Measurements from ENCODE around the gene RALY. TPM values are rescaled to one million over a fixed set of nuclear protein-coding genes. Genes with fewer than 3 reads are reported as not detected.

The RALY gene
- total and polyA plus RNA-seq, 2 of the 4 experiments (the other 2 are of a cell fraction), result 46.2 to 115 TPM

DNA sequence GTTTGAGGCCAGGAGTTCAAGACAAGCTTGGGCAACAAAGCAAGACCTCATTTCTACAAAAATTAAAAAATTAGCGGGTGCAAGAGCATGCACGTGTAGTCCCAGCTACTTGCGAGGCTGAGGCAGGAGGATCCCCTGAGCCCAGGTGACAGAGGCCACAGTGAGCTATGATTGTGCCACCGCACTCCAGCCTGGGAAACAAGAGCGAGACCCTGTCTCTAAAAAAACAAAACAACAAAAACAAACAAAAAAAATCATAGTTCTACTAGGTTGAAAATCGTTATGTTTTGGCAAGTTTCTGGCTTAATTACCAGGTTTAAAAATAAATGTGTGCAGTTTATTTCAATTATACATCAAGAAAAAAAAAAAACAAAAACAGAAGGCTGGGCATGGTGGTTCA lies 115.7 kb downstream of the RALY start:
- no peak overlapping the region for H2BK15ac ChIP-seq (ENCODE audit: low read depth, low read length)
- no peaks in the 10 kb centered on the region for H3K9me3 ChIP-seq (ENCODE audit: control insufficient read depth, insufficient read depth, low read length)
- ATAC-seq (ENCODE audit: low read depth), result no peak
- no peak for TF ChIP-seq CTCF (conservative IDR thresholded peaks at IDR 0.05; ENCODE audit: low read depth, low read length)
- TF ChIP-seq POLR2A (IDR thresholded peaks at IDR 0.05; ENCODE audit: low read depth, low read length), result 0 out of 2 replicates have a peak, but pooled peaks have one; percentile 8
- H2AFZ ChIP-seq (replicated peaks; ENCODE audit: low read length, poor library complexity), result no peak overlapping the region
- WGBS, 2 experiments (ENCODE audit: extremely low coverage in 2 of 2, insufficient read length in 1 of 2), result no CpG with 5 or more reads among the region's 6 CpGs
- no peak overlapping the region for H3K4me3 ChIP-seq (ENCODE audit: insufficient read depth, low read depth, low read length)
- H4K91ac ChIP-seq (ENCODE audit: insufficient read depth, low read depth, low read length), result no peak overlapping the region
- H3K9ac ChIP-seq (ENCODE audit: low read depth, low read length), result no peak overlapping the region
- no peak overlapping the region for H4K8ac ChIP-seq (ENCODE audit: low read depth in 2 of 2, low read length in 2 of 2)
- in situ Hi-C loops (cut with MboI; ENCODE audit: low sequenced_read_pairs), result no loop called here
- H3K23ac ChIP-seq (ENCODE audit: low read depth, low read length), result no peak overlapping the region; the same call in 1 of the 2 replicates
- ChIA-PET CTCF (interaction anchor here (0.6 kb wide), 1 partner anchor 126 kb away, joined by 4 read pairs; no protein-coding TSS in a partner anchor), POLR2A (ENCODE audit: unreplicated experiment) (no interaction called here)
- no peak overlapping the region for H2BK120ac ChIP-seq (ENCODE audit: low read depth, low read length)
- H3K14ac ChIP-seq (replicated peaks; ENCODE audit: low read depth, low read length), result no peak overlapping the region
- H3K9me1 ChIP-seq (ENCODE audit: insufficient read depth, low read length), result peaks cover 18% of the 10 kb centered on the region
- no peak overlapping the region for H3K56ac ChIP-seq (ENCODE audit: extremely low read depth, insufficient read depth, low read length)
- DNase-seq, result no peak
- H4K20me1 ChIP-seq (ENCODE audit: insufficient read depth, low read length), result peaks cover 73% of the 10 kb centered on the region
- H2AK5ac ChIP-seq (ENCODE audit: low read depth, low read length), result no peak overlapping the region
- intact Hi-C loops (cut with micrococcal nuclease), result no loop called here
- H3K27ac ChIP-seq (ENCODE audit: insufficient read depth, low read length), result no peak overlapping the region
- H2BK20ac ChIP-seq (ENCODE audit: low read depth, low read length), result no peak overlapping the region
- no peak overlapping the region; the same call in 1 of the 2 replicates for H3K4me2 ChIP-seq (ENCODE audit: low read depth, low read length)
- H3K4ac ChIP-seq (ENCODE audit: low read depth, low read length), result no peak overlapping the region
- BruUV-seq (replicated peaks), result no TSS peak
- no peaks in the 10 kb centered on the region for H3K27me3 ChIP-seq (ENCODE audit: control insufficient read depth, insufficient read depth, low read length)
- dilution Hi-C loops (cut with HindIII; ENCODE audit: low sequenced_read_pairs, unreplicated experiment), result no loop called here
- H4K5ac ChIP-seq (ENCODE audit: low read depth, low read length), result no peak overlapping the region
- no peak overlapping the region for H2AK9ac ChIP-seq (replicated peaks; ENCODE audit: low read depth, low read length, poor library complexity)
- H3K36me3 ChIP-seq (ENCODE audit: control insufficient read depth, insufficient read depth, low read length), result peaks cover 17% of the 10 kb centered on the region
- no peak overlapping the region for H2BK5ac ChIP-seq (ENCODE audit: low read depth, low read length, poor library complexity, severe bottlenecking)
- no peak overlapping the region for H3K18ac ChIP-seq (ENCODE audit: low read depth, low read length)
- peaks cover 5 to 58% of the 10 kb centered on the region in 2 experiments; a peak in 3 of 4 replicates for H3K79me1 ChIP-seq (ENCODE audit: low read depth in 1 of 2, low read length in 2 of 2)
- H3K4me1 ChIP-seq (ENCODE audit: control insufficient read depth, insufficient read depth, low read length), result peaks cover 7% of the 10 kb centered on the region

All from IMR-90 (cell line).